ENCODE data around the gene BOLA2. TPM values are rescaled to one million over a fixed set of nuclear protein-coding genes. Genes with fewer than 3 reads are reported as not detected.
"Not testable (repeated sequence)": the region's sequence is repeated elsewhere in the genome, so short reads cannot be mapped to it uniquely, and the experiment has no call there.

Gene BOLA2
- total and polyA plus RNA-seq, 2 of the 4 experiments (the other 2 are of a cell fraction): 7.2 to 38.0 TPM

DNA sequence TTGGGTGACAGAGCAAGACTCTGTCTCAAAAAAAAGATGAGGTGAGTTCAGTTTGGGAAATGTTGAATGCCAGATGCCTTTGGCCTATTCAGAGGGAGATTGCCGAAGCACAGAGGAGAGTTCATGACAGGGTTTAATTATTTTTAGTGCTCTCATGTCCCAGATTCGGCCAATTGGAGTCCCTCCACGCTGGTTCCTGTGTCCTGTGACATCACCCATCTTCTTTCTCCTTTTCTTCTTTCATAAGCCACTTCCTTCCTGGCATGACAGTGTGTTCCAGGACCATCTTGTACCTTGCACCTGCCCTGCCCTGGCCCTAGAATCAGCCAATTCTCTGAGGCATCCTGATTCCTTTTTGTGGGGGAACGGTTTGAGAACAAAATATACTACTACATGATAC is 17.9 kb upstream of the BOLA2 start:
- H4K91ac ChIP-seq (ENCODE audit: insufficient read depth, low read depth, low read length); H2BK15ac ChIP-seq (ENCODE audit: low read depth, low read length); ATAC-seq (ENCODE audit: low read depth); H3K36me3 ChIP-seq (ENCODE audit: control insufficient read depth, insufficient read depth, low read length); dilution Hi-C loops (cut with HindIII; ENCODE audit: low sequenced_read_pairs, unreplicated experiment); H2BK120ac ChIP-seq (ENCODE audit: low read depth, low read length); H3K9me1 ChIP-seq (ENCODE audit: insufficient read depth, low read length); H3K18ac ChIP-seq (ENCODE audit: low read depth, low read length); H4K5ac ChIP-seq (ENCODE audit: low read depth, low read length); POLR2A ChIA-PET (ENCODE audit: unreplicated experiment); H3K4me2 ChIP-seq (ENCODE audit: low read depth, low read length); DNase-seq; H2BK5ac ChIP-seq (ENCODE audit: low read depth, low read length, poor library complexity, severe bottlenecking); H3K9ac ChIP-seq (ENCODE audit: low read depth, low read length); H2AK5ac ChIP-seq (ENCODE audit: low read depth, low read length); H3K4ac ChIP-seq (ENCODE audit: low read depth, low read length); H2AK9ac ChIP-seq (replicated peaks; ENCODE audit: low read depth, low read length, poor library complexity); BruUV-seq (replicated peaks); H3K4me1 ChIP-seq (ENCODE audit: control insufficient read depth, insufficient read depth, low read length); H4K8ac ChIP-seq (ENCODE audit: low read depth in 2 of 2, low read length in 2 of 2); H3K56ac ChIP-seq (ENCODE audit: extremely low read depth, insufficient read depth, low read length); H3K27me3 ChIP-seq (ENCODE audit: control insufficient read depth, insufficient read depth, low read length); in situ Hi-C loops (cut with MboI; ENCODE audit: low sequenced_read_pairs); H3K79me1 ChIP-seq (ENCODE audit: low read depth in 1 of 2, low read length in 2 of 2); H2BK20ac ChIP-seq (ENCODE audit: low read depth, low read length); H3K27ac ChIP-seq (ENCODE audit: insufficient read depth, low read length); H3K4me3 ChIP-seq (ENCODE audit: insufficient read depth, low read depth, low read length); CTCF ChIA-PET; H4K20me1 ChIP-seq (ENCODE audit: insufficient read depth, low read length); H3K14ac ChIP-seq (replicated peaks; ENCODE audit: low read depth, low read length); intact Hi-C loops (cut with micrococcal nuclease); H2AFZ ChIP-seq (replicated peaks; ENCODE audit: low read length, poor library complexity); H3K23ac ChIP-seq (ENCODE audit: low read depth, low read length); H3K9me3 ChIP-seq (ENCODE audit: control insufficient read depth, insufficient read depth, low read length): not testable (repeated sequence)
- no CpG with 5 or more reads among the region's 4 CpGs for WGBS, 2 experiments (ENCODE audit: extremely low coverage in 2 of 2, insufficient read length in 1 of 2)

- H2AFZ ChIP-seq (replicated peaks; ENCODE audit: low read length, poor library complexity); H4K20me1 ChIP-seq (ENCODE audit: insufficient read depth, low read length); POLR2A ChIA-PET (ENCODE audit: unreplicated experiment); H3K4me3 ChIP-seq (ENCODE audit: insufficient read depth, low read depth, low read length); CTCF ChIA-PET; H3K4me1 ChIP-seq (ENCODE audit: control insufficient read depth, insufficient read depth, low read length); H4K91ac ChIP-seq (ENCODE audit: insufficient read depth, low read depth, low read length); H4K8ac ChIP-seq (ENCODE audit: low read depth in 2 of 2, low read length in 2 of 2); DNase-seq; H3K14ac ChIP-seq (replicated peaks; ENCODE audit: low read depth, low read length); H2AK5ac ChIP-seq (ENCODE audit: low read depth, low read length); H2BK5ac ChIP-seq (ENCODE audit: low read depth, low read length, poor library complexity, severe bottlenecking); H3K9ac ChIP-seq (ENCODE audit: low read depth, low read length); dilution Hi-C loops (cut with HindIII; ENCODE audit: low sequenced_read_pairs, unreplicated experiment); H3K56ac ChIP-seq (ENCODE audit: extremely low read depth, insufficient read depth, low read length); H3K79me1 ChIP-seq (ENCODE audit: low read depth in 1 of 2, low read length in 2 of 2); H2BK20ac ChIP-seq (ENCODE audit: low read depth, low read length); H3K4me2 ChIP-seq (ENCODE audit: low read depth, low read length); H3K27me3 ChIP-seq (ENCODE audit: control insufficient read depth, insufficient read depth, low read length); H2BK15ac ChIP-seq (ENCODE audit: low read depth, low read length); H4K5ac ChIP-seq (ENCODE audit: low read depth, low read length); H3K18ac ChIP-seq (ENCODE audit: low read depth, low read length); intact Hi-C loops (cut with micrococcal nuclease); H3K9me3 ChIP-seq (ENCODE audit: control insufficient read depth, insufficient read depth, low read length); H2AK9ac ChIP-seq (replicated peaks; ENCODE audit: low read depth, low read length, poor library complexity); H2BK120ac ChIP-seq (ENCODE audit: low read depth, low read length); BruUV-seq (replicated peaks); H3K4ac ChIP-seq (ENCODE audit: low read depth, low read length); H3K23ac ChIP-seq (ENCODE audit: low read depth, low read length); H3K36me3 ChIP-seq (ENCODE audit: control insufficient read depth, insufficient read depth, low read length); H3K27ac ChIP-seq (ENCODE audit: insufficient read depth, low read length); H3K9me1 ChIP-seq (ENCODE audit: insufficient read depth, low read length); in situ Hi-C loops (cut with MboI; ENCODE audit: low sequenced_read_pairs): not testable (repeated sequence)
- 60% methylated on average over 1 of the region's 6 CpGs; no CpG with 5 or more reads in 1 of the 2 experiments for WGBS, 2 experiments (ENCODE audit: extremely low coverage in 2 of 2, insufficient read length in 1 of 2)
- ATAC-seq (ENCODE audit: low read depth): peak; percentile 37
Measured at GRCh38 chr16:29469660-29470059, 15.5 kb upstream of the BOLA2 start.

Measured in IMR-90 (cell line).